ENCODE measurements around the gene DNASE1L2.
"Not testable (repeated sequence)": the region's sequence is repeated elsewhere in the genome, so short reads cannot be mapped to it uniquely, and the experiment has no call there.

Gene DNASE1L2

DNA sequence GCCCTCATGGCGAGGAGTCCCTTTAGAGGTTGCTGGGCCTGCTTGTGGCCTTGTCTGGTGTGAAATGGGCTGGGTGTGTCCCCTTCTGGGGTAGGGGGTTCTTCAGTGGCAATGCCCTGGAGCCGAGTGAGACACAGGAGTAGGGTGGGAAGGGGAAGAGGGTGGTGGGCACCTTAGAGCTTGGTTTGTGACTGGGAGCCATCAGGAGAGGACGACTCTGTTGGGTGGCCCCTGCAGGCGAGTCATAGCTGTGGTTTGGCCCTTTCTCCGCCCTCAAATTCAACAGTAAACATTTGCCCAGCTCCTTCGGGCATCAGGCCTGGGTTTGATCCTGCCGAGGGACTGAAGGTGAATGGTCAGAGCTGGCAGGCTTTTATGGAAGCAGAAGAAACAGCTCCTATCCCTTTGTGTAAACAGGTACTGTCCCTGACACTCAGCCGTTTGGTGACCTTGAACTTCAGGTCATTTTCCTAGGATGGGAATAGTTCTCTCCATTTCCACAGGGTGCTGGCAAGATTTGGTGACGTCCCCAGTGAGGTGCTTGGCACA lies 9.9 kb upstream of the DNASE1L2 start:
- no peak for DNase-seq

DNA sequence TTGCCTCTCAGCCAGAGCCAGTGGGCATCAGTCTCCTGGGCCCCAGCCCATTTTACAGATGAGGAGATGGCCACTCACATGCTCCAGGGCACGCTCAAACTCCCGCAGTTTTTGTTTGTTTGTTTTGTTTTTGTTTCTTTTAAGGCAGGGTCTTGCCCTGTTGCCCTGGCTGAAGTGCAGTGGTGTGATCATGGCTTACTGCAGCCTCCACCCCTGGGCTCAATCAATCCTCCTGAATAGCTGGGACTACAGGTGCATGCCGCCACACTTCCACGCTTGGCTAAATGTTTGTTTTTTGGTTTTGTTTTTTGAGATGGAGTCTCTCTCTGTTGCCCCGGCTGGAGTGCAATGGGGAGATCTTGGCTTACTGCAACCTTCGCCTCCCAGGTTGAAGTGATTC lies 9.3 kb upstream of the DNASE1L2 start:
- DNase-seq: no peak

DNA sequence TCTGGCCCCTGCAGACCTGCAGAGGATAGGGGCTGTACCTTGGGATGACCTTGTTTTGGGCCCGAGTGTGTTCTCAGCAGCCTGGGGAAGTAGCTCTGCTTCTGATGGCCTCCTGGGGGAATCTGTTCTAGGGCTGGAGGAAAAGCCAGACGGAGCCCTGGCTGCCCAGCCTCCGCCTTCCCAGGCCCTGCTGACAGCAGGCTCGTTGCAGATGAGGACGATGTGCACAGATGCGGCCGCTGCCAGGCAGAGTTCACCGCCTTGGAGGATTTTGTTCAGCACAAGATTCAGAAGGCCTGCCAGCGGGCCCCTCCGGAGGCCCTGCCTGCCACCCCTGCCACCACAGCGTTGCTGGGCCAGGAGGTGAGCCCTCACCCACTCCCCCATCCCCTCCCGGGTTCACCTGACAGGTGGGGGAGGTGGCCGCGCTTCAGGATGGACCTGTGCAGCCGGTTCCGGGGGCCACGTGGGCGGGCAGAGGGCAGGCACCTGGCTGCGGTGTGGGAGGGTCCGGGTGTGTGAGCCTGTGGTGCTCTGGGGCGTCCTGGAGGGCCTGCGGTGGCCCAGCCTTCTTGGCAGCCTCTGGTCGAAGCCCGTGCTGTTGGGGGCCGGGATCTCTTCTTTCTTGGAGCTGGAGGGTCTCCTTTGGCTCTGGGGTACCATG lies 8.0 kb upstream of the DNASE1L2 start:
- DNase-seq: no peak

DNA sequence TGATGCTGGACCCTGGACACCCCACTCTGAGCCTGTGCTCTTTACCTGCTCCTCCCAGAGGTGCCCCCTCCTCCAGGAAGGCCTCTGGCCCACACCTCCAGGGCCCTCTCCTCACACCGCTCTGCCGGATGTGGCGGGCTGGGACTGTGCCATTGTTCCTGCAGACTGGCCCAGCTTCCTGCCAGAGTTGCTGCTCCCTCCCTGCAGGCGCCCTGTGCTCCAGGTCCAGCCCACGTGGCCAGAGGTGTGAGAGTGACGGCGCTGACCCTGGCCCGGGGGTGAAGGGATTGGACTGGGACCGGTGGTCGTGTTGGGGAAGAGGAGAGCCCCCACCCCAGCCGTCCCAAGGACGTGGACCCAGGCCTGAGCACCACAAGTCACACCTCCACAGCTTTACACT lies 7.2 kb upstream of the DNASE1L2 start:
- no peak for DNase-seq

DNA sequence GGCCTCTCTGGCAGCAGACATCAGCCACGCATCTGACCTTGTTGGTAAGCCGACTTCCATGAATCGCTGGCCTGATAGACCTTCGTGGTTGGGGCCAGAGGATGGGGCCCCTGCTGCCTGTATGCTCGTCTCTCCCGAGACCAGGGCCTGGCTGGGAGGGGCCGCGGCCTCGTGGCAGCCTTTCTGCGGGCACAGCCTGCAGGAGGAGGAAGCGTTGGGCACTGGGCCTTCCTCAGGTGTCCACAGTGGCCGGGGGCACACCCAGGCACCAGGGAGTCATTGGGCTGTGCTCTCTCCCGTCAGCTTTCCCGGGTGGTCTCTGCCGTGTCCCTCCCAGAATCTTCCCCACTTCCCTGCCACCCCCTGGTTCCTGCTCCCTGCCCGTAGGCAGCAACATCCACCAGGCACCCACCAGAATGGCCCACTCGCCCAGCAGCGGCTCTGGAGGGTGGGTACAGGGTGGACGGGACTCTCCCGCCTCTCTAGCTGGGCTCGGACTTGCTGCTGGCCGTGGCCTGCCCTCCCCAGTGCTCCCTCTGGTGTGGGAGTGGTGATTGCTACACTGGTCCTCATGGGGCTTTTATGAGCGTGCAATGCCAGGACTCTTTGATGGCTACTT lies 6.5 kb upstream of the DNASE1L2 start:
- no peak for DNase-seq

DNA sequence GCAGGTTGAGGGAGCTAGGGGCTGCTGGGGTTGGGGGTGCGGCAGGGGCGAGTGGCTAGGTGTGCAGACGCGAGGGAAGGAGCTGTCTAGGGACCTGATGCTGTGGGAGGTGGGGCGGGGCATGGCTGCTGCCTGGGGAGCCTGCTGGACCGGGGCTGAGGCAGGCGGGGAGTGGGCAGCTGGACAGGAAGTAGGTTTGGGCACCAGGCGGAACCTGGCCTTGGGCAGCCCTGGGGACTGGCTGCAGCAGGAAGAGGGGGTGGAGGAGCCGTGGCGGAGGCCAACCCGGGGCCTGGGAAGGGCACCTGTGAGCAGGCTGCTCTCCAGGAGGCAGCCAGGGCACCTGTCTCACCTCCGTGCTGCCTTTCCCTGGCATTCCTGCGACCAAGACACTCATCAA lies 5.9 kb upstream of the DNASE1L2 start:
- no peak for DNase-seq

DNA sequence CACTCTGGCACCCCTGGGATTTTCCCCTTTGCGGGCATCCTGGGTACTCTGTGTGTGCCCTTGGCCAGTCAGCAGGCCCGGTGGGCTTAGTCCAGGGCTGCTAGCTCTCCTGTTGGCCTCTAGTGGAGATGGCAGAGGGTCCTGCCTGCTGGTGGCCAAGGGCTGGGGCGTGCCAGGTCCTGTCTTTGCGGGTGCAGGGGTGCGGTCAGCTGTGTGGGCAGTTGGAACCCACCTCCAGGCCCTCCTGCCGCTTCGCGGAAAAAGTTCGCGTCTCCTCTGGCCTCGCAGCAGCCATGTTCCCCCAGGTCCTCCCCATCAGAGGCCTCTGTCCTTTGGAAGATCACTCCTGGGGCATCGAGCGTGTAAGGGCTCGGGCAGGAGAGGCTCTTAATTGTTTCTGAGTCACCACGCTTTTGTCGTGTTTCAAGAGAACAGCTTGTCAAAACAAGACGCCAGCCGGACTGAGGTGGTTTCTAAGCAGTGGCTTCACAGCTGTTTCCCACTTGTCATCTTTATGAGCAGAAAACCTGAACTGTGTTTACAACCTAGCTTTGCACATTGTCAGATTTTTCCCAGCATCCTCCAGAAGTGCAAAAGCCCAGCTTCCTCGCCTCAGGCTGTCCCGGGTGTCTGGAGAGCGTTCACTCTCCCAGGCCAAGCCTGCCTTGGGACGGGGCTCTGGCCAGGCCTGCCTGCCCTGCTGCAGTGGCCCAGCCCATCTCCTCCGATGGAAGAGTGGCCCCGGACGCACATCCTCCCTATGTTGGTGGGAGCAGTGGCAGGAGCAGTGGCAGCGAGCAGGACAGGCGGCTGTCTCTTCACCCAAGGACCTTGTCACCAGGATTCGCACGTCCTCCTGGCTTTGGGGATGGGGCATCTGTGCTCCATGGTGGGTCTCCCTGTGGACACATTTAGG lies 5.0 kb upstream of the DNASE1L2 start:
- no peak for DNase-seq

DNA sequence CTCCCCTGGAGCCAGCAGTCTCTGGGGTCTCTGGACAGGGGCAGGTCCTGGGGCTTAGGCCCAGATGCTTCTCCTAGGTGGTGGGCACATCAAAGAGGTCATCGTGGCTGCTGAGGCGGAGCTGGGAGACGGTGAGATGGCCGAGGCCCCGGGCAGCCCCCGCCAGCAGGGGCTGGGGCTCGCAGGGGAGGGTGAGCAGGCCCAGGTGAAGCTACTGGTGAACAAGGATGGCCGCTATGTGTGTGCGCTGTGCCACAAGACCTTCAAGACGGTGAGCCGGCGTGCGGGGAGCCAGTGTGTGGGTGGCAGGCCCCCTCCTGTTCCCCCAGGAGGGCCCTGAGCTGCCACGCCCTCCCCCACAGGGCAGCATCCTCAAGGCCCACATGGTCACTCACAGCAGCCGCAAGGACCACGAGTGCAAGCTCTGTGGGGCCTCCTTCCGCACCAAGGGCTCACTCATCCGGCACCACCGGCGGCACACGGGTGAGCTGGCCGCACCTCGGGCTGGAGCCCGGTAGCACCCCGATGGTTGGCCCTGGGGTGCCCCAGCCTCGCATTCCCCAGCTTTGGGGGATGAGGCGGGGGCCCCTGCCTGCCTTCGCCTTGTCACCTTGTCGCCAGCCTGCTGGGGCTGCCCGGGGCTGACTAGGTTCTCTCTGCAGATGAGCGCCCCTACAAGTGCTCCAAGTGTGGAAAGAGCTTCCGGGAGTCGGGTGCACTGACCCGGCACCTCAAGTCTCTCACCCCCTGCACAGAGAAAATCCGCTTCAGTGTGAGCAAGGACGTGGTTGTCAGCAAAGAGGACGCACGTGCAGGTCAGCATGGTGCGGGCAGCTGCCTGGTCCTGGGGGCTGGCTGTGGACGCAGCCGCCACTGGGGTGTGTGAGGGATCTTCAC lies 3.9 kb upstream of the DNASE1L2 start:
- no peak for DNase-seq

DNA sequence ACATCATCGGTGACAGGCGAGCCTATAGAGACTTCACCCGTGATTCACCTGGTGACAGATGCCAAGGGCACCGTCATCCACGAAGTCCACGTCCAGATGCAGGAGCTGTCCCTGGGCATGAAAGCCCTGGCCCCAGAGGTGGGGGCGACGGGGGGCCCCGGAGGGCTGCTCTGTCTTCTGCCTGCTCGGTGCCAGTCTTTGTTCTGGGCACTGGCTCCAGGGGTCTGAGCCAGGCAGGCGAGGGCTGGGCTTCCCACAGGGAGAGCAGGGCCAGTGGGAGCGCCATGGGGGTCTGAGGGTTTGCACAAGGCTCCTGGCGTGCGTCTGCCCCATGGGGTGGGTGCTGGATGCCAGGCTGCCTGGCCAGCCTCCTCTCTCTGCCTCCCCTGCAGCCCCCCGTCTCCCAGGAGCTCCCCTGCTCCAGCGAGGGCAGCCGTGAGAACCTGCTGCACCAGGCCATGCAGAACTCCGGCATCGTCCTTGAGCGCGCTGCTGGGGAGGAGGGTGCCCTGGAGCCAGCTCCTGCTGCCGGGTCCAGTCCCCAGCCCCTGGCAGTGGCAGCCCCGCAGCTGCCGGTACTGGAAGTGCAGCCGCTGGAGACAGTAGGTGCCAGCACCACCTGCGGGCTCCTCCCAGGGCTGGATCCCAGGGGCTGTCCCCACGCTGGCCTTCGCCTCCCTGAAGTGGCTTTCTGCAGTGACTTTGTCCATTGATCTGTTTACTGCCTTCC lies 3.0 kb upstream of the DNASE1L2 start:
- DNase-seq: no peak

DNA sequence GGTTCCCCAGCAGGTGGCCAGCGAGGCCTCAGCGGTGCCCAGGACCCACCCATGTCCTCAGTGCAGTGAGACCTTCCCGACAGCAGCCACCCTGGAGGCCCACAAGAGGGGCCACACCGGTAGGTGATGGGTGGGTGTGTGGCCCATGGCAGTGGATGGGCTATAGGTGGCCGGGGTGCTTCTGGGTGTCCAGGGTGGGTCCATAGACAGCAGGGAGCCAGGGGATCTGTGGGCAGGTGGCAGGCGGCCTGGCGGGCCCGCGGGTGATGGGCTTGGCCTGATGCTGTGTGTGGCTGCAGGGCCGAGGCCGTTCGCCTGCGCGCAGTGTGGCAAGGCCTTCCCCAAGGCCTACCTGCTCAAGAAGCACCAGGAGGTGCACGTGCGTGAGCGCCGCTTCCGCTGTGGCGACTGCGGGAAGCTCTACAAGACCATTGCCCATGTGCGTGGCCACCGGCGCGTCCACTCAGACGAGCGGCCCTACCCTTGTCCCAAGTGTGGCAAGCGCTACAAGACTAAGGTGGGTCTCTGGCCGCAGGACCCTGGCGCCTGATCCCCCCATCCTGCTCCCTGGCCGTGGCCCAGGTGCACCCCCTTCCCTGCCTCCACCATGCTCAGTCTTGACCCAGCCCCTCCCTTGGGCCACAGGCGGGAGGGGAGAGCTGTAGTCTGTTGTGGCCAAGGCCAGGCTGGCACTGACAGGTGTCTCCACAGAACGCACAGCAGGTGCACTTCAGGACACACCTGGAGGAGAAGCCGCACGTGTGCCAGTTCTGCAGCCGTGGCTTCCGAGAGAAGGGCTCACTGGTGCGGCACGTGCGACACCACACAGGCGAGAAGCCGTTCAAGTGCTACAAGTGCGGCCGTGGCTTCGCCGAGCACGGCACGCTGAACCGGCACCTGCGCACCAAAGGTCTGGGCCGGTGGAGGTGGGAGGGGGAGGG lies 2.1 kb upstream of the DNASE1L2 start:
- DNase-seq: no peak

DNA sequence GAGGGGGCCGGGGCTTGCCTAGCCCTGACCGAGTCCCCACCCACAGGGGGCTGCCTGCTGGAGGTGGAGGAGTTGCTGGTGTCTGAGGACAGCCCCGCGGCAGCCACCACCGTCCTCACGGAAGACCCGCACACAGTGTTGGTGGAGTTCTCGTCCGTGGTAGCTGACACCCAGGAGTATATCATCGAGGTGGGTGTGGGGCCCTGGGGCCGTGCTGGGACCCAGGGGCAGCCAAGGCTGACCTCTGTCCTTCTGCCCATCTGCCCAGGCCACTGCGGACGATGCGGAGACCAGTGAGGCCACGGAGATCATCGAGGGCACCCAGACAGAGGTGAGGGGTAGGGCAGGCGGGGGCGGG lies 1.5 kb upstream of the DNASE1L2 start:
- DNase-seq: no peak

DNA sequence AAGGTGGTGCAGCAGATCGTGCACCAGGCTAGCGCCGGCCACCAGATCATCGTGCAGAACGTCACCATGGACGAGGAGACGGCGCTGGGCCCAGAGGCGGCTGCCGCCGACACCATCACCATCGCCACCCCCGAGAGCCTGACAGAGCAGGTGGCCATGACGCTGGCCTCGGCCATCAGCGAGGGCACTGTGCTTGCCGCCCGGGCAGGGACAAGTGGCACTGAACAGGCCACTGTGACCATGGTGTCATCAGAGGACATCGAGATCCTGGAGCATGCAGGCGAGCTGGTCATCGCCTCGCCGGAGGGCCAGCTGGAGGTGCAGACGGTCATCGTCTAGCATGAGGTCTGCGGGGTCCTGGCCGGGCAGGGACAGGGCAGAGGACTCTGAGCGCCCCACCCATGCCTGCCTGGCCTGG lies 1.0 kb upstream of the DNASE1L2 start:
- no peak for DNase-seq

DNA sequence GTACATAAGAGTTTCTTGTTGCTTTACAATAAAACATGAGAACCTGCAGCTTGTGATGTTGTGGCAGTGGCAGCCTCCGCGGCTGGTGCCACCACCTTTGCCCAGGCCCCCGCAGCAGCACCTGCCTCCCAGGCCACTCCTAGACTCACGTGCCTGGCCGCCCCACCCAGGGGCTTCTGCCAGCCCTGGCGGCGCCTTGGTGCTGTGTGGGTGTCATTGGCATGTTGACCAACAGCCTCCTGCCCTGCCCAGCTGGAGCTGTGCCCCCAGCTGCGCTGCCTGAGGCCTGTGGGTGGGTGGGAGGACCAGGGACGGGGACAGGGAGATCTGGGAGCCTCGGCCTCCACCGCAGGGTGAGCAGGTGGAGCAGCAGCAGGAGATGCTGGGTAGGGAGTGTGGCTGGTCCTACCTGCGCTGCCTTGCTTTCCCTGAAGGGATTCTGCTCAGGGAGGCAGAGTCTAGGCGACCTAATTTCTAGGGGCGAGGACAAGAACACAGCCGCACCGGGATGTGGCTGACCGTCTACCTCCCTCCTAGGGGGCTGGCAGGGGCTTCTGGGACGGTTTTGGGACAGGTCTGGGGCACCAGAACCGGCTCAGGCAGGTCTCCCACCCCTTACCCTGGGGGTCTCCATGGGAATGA lies 428 bp upstream of the DNASE1L2 start:
- DNase-seq: no peak

DNA sequence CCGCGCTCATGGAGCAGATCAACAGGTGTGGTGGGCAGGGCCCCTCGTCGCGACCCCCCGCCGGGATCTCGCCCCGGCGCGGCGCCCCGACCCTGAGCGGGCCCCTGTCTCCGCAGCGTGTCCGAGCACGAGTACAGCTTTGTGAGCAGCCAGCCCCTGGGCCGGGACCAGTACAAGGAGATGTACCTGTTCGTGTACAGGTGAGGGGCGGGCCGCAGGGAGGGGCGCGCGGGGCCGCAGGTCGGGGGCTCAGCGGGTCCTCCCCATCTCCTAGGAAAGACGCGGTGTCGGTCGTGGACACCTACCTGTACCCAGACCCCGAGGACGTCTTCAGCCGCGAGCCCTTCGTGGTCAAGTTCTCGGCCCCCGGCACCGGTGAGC lies 848 bp downstream of the DNASE1L2 start:
- no peak for DNase-seq

DNA sequence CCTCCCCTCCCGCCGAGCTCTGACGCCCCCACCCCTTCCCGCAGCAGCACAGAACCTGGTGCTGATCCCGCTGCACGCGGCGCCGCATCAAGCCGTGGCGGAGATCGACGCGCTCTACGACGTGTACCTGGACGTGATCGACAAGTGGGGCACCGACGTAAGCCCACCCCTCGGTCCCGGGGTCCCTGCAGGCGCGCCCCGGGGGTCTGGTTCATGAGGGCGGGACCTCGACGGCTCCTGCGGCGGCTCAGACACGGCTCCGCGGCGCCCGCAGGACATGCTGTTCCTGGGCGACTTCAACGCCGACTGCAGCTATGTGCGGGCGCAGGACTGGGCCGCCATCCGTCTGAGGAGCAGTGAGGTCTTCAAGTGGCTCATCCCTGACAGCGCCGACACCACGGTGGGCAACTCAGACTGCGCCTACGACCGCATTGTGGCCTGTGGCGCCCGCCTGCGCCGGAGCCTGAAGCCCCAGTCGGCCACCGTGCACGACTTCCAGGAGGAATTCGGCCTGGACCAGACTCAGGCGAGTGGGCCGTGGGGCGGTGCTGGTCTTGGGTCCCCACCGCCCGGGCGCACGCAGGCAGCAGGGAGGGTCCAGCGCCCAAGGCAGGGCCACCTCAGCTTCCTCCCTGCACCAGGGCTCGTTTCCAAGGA lies 1.4 kb downstream of the DNASE1L2 start:
- no peak for DNase-seq

DNA sequence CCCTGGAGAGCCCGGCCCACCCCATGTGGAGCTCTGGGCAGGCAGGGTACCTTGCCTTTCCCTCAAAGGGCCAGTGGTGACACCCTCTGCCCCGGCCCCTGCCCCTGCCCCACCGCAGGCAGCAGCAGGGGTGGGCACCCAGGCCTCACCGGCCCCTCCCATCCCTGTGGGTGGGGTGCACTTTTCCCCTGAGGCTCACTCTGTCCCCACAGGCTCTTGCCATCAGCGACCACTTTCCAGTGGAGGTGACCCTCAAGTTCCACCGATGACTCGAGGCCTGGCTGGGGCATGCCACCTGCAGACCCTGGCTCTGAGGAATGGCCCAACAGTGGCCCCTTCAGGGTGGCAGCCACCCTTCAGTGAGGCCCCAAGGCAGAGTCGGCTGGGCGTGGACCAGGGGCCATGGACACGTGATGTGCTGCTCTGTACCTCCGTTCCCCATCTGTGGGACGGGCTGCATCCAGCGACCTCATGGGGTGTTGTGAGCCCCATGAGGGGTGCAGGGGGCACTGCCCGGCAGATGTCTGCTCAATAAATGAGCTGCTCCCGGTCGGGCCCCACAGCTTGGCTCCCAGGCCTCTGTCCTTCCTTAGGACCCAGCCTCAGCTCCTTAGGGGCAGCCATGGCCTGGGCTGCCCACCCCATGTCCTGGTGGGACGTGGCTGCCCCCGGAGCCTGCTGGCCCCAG lies 2.0 kb downstream of the DNASE1L2 start:
- DNase-seq: no peak

DNA sequence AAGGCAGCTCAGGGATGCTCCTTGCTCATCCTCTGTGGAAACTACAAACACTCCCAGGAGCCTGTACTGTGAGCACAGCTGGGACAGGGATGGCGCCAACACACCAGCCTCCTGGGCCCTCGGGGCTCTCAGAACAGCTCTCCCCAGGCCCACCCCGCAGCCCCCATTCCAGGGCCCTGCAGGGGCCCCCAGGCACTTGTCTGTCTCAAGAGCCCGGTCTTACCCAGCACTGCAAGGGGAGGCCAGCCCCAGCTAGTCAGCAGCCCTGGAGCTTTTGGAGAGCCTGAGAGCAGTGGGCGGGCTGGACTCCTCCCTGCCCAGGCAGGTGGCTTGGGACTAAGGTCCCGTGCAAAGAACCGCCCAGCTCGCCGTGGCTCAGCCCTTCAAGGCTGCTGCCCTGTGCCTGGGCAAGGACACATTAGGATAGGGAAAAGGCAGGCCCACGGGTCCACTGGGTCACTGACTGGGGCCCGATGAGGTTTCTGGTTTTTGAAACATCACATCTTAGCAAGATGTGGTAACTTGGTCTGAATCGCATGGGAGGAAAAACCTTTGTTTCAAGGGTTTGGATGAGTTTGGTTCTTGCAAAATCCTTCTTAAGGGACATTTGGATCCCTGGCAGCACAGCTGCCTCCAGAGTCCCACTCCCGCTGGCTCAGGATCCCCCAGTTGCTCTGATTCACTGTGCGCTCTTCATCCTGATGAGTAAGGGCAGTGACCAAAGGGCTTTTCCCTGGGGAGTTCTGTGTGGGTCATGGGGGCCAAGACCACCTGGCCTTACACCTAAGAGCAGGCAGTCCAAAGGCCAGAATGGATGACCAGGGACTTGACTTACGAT lies 2.8 kb downstream of the DNASE1L2 start:
- DNase-seq: no peak

DNA sequence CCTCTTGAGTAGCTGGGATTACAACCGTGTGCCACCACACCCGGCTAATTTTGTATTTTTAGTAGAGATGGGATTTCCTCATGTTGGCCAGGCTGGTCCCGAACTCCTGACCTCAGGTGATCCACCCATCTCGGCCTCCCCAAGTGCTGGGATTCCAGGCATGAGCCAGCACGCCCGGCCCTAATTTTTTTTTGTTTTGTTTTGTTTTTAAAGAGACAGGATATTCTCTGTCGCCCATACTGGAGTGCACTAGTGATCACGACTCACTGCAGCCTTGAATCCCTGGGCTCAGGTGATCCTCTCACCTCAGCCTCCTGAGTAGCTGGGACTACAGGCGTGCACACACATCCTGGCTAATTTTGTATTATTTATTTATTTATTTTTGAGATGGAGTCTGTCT lies 4.1 kb downstream of the DNASE1L2 start:
- DNase-seq: not testable (repeated sequence)

All from CD4-positive, alpha-beta T cell treated with Interleukin-17A for 1 hour (primary cell).